Caco-2 (cell line): ENCODE data around the gene ST6GALNAC3. TPM values are rescaled to one million over a fixed set of nuclear protein-coding genes. Genes with fewer than 3 reads are reported as not detected.

ENCODE experiments used
- BruUV-seq: library from RNA; stranded (reverse); fragments of 400-500 nt; replicated peaks from 2 replicates; lab custom pipeline; 2021; lab: Mats Ljungman, UMichigan
- CTCF ChIA-PET: fragments of 300-600 bp; sonication (Branson Sonifier 250); formaldehyde crosslinking; loops from one replicate; lab custom pipeline; 2022; ENCODE audit warnings: antibody characterized with exemption; lab: Charles Lee
- POLR2A ChIA-PET: fragments of 300-600 bp; sonication (Branson Sonifier 250); formaldehyde crosslinking; loops from one replicate; lab custom pipeline; 2022; ENCODE audit warnings: antibody characterized with exemption; lab: Charles Lee
- DNase-seq, 2 experiments: peaks; one replicate each; pipeline versions ENCODE4 v3.0.0 to v3.0.0-alpha.2; 2020 to 2022
- H3K27me3 ChIP-seq: replicated peaks from 2 replicates; pipeline ENCODE4 v1.6.0; 2011; ENCODE audit warnings: low read length; ENCODE audit not compliant: control insufficient read depth, insufficient read depth
- H3K36me3 ChIP-seq: 2 replicates; pipeline ENCODE4 v1.5.1; 2011; ENCODE audit warnings: low read length; ENCODE audit not compliant: control insufficient read depth, insufficient read depth
- H3K4me1 ChIP-seq: fragments of 250-450 bp; sonication (Bioruptor Pico); 2 replicates; pipeline ENCODE4 v1.5.1; 2020; ENCODE audit warnings: mild to moderate bottlenecking
- H3K4me3 ChIP-seq: 2 replicates; pipeline ENCODE4 v1.5.1; 2011; ENCODE audit warnings: low read depth, mild to moderate bottlenecking, control low read depth, low read length
- H3K9me3 ChIP-seq: fragments of 250-450 bp; sonication (Bioruptor Pico); 2 replicates; pipeline ENCODE4 v1.5.1; 2020; ENCODE audit warnings: mild to moderate bottlenecking, moderate library complexity
- H3K27ac Mint-ChIP-seq: one replicate; pipeline ENCODE4 v1.8.0; 2022; ENCODE audit warnings: mixed read lengths; ENCODE audit not compliant: unreplicated experiment
- H3K27me3 Mint-ChIP-seq: one replicate; pipeline ENCODE4 v1.8.0; 2022; ENCODE audit warnings: mixed read lengths; ENCODE audit not compliant: insufficient read depth, unreplicated experiment
- H3K36me3 Mint-ChIP-seq: one replicate; pipeline ENCODE4 v1.8.0; 2022; ENCODE audit warnings: mild to moderate bottlenecking, mixed read lengths; ENCODE audit not compliant: insufficient read depth, unreplicated experiment
- H3K4me1 Mint-ChIP-seq: one replicate; pipeline ENCODE4 v1.8.0; 2022; ENCODE audit warnings: low read depth, mixed read lengths; ENCODE audit not compliant: unreplicated experiment
- H3K4me3 Mint-ChIP-seq: one replicate; pipeline ENCODE4 v1.8.0; 2022; ENCODE audit warnings: mild to moderate bottlenecking, moderate library complexity, mixed read lengths; ENCODE audit not compliant: unreplicated experiment
- H3K9me3 Mint-ChIP-seq: one replicate; pipeline ENCODE4 v1.8.0; 2022; ENCODE audit warnings: mixed read lengths; ENCODE audit not compliant: unreplicated experiment
- intact Hi-C: fragments of 100-400 bp; cut with micrococcal nuclease; formaldehyde crosslinking; loops from one replicate; pipeline ENCODE4 v1.10.0; 2022; ENCODE audit not compliant: unreplicated experiment
- total RNA-seq: library from RNA; stranded (reverse); gene quantifications from 2 replicates; pipeline ENCODE4 v1.2.3, GENCODE V29; 2022
- TF ChIP-seq, protein P1 (sequence below), 2 experiments: fragments of 200-600 bp in 1 of 2; IDR thresholded peaks; 1 replicate in 1 of 2; 2 replicates in 1 of 2; pipeline versions ENCODE4 v1.5.1 to v1.8.0; 2011 to 2022; ENCODE audit warnings: antibody characterized with exemption in 1 of 2, control low read depth in 1 of 2, inconsistent platforms in 1 of 2, low read depth in 1 of 2, low read length in 1 of 2, mild to moderate bottlenecking in 1 of 2, moderate library complexity in 1 of 2; ENCODE audit not compliant: insufficient read depth in 1 of 2, severe bottlenecking in 1 of 2, unreplicated experiment in 1 of 2

The ST6GALNAC3 gene
- total RNA-seq, 1 experiment from 2014 or later = 16.0 TPM

GRCh38 chr1:76408303-76408702 lies 333.8 kb downstream of the ST6GALNAC3 start:
- no peaks in the 10 kb centered on the region for H3K36me3 ChIP-seq
- POLR2A ChIA-PET = no interaction called here
- Mint-ChIP-seq H3K36me3 (no peaks in the 10 kb centered on the region), H3K27ac (no peak overlapping the region), H3K4me3 (no peak overlapping the region), H3K4me1 (peaks cover 7% of the 10 kb centered on the region), H3K9me3 (no peaks in the 10 kb centered on the region), H3K27me3 (no peaks in the 10 kb centered on the region)
- intact Hi-C loops = no loop called here
- H3K9me3 ChIP-seq = no peaks in the 10 kb centered on the region
- BruUV-seq = no TSS peak
- CTCF ChIA-PET = no interaction called here
- no peaks in the 10 kb centered on the region for H3K27me3 ChIP-seq
- DNase-seq = no peak
- TF ChIP-seq, protein P1, sequence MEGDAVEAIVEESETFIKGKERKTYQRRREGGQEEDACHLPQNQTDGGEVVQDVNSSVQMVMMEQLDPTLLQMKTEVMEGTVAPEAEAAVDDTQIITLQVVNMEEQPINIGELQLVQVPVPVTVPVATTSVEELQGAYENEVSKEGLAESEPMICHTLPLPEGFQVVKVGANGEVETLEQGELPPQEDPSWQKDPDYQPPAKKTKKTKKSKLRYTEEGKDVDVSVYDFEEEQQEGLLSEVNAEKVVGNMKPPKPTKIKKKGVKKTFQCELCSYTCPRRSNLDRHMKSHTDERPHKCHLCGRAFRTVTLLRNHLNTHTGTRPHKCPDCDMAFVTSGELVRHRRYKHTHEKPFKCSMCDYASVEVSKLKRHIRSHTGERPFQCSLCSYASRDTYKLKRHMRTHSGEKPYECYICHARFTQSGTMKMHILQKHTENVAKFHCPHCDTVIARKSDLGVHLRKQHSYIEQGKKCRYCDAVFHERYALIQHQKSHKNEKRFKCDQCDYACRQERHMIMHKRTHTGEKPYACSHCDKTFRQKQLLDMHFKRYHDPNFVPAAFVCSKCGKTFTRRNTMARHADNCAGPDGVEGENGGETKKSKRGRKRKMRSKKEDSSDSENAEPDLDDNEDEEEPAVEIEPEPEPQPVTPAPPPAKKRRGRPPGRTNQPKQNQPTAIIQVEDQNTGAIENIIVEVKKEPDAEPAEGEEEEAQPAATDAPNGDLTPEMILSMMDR (IDR thresholded peaks at IDR 0.05; ENCODE audit: insufficient read depth in 1 of 2, low read depth in 1 of 2, low read length in 1 of 2, severe bottlenecking in 1 of 2, unreplicated experiment in 1 of 2) = no peak
- H3K4me3 ChIP-seq = no peak overlapping the region
- no peaks in the 10 kb centered on the region for H3K4me1 ChIP-seq

DNA sequence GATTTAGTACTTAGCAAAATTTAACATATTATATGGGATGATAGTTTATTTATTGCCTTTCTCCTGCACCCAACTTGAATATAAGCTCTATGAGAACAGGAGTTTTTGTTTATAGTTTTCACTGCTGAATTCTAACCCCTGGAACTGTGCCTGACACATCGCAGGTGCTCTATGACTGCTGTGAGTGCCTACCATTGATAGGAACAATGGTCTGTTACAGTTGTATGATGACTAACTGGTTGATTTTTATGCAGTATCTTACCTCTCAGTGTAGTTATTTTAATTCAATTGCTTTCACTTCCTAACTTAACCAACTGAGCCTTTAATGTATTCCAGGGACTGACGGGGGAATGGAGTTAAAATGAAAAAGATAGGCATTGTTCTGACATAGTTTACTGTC lies 336.0 kb downstream of the ST6GALNAC3 start:
- H3K27ac Mint-ChIP-seq = no peak overlapping the region
- ChIA-PET POLR2A (no interaction called here), CTCF (no interaction called here)
- no peak overlapping the region for H3K4me3 Mint-ChIP-seq
- no TSS peak for BruUV-seq
- no peaks in the 10 kb centered on the region for H3K36me3 Mint-ChIP-seq
- H3K27me3 ChIP-seq = no peaks in the 10 kb centered on the region
- H3K9me3 ChIP-seq = no peaks in the 10 kb centered on the region
- H3K4me1 Mint-ChIP-seq = peaks cover 7% of the 10 kb centered on the region
- no peak for DNase-seq
- H3K4me1 ChIP-seq = no peaks in the 10 kb centered on the region
- intact Hi-C loops = no loop called here
- H3K9me3 Mint-ChIP-seq = no peaks in the 10 kb centered on the region
- H3K36me3 ChIP-seq = no peaks in the 10 kb centered on the region
- H3K27me3 Mint-ChIP-seq = no peaks in the 10 kb centered on the region
- TF ChIP-seq, protein P1 (IDR thresholded peaks at IDR 0.05; ENCODE audit: insufficient read depth in 1 of 2, low read depth in 1 of 2, low read length in 1 of 2, severe bottlenecking in 1 of 2, unreplicated experiment in 1 of 2) = no peak
- H3K4me3 ChIP-seq = no peak overlapping the region

- no peak overlapping the region for H3K4me3 ChIP-seq
- POLR2A ChIA-PET = no interaction called here
- peaks cover 4% of the 10 kb centered on the region; the same call in 1 of the 2 replicates for H3K4me1 ChIP-seq
- TF ChIP-seq, protein P1 (IDR thresholded peaks at IDR 0.05; ENCODE audit: insufficient read depth in 1 of 2, low read depth in 1 of 2, low read length in 1 of 2, severe bottlenecking in 1 of 2, unreplicated experiment in 1 of 2) = no peak
- Mint-ChIP-seq H3K27ac (no peak overlapping the region), H3K27me3 (no peaks in the 10 kb centered on the region), H3K36me3 (no peaks in the 10 kb centered on the region), H3K4me3 (no peak overlapping the region), H3K9me3 (no peaks in the 10 kb centered on the region), H3K4me1 (peaks cover 7% of the 10 kb centered on the region)
- intact Hi-C loops = no loop called here
- no TSS peak for BruUV-seq
- H3K36me3 ChIP-seq = no peaks in the 10 kb centered on the region
- no peak for DNase-seq
- H3K27me3 ChIP-seq = no peaks in the 10 kb centered on the region
- CTCF ChIA-PET = no interaction called here
- H3K9me3 ChIP-seq = no peaks in the 10 kb centered on the region
Measured at GRCh38 chr1:76418531-76418930, 344.0 kb downstream of the ST6GALNAC3 start.
